ENCODE data around the gene NCF1.
"Not testable (repeated sequence)": the region's sequence is repeated elsewhere in the genome, so short reads cannot be mapped to it uniquely, and the experiment has no call there.

Gene NCF1

DNA sequence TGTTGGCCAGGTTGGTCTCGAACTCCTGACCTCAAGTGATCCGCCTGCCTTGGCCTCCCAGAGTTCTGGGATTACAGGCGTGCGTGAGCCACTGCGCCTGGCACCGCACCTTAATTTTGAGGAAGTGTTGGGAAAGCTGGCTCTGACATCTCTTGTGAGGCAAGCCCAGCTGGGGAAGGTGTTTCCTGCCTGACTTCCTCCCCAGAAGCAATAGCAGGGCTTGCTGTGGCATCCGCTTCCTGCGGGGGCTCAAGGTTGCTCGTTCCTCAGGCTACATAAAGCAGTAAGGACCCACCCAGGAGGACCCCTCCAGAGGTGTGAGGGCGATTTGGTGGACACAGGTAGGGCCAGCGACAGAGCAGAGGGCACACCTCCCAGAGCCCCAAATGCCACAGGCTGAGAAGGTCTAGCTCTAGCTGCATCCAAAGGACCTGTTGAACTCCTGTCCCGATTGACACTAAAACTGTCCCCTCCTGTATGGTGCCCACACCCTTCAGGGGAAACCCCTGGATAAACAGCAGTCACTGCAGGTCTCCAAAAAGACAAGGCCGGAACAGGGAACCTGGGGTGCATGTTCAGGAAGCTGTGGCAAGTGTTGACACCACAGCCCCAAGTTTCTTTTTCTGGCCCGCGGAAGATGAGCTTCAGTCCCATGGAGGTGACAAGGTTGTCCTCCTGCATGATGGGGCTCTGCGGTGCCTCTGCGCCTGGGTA, 8.4 kb upstream of the NCF1 start:
- H3K36me3 Mint-ChIP-seq (ENCODE audit: low read depth): not testable (repeated sequence)

DNA sequence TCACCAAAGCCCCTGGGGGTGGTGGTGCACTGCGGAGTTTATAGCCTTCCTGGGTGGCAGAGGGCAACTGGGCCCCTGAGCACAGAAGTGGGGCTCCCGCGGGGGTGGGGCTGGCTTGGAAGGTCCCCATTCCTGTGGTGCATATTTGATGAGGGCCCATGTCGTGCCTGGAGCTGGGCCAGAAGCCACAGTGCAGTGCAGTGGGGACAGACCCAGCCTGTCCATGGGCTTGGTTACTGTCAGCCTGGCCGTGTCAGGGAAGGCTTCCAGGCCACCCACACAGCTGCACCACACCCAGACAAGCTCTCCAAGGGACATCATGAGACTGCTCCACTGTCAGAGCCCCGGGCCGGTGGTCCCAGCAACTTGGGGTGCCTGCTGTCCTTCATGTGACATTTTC, 7.3 kb upstream of the NCF1 start:
- H3K9me3 Mint-ChIP-seq; H3K27me3 Mint-ChIP-seq (ENCODE audit: low read depth); H3K4me3 Mint-ChIP-seq; H3K4me1 Mint-ChIP-seq; H3K27ac Mint-ChIP-seq; H3K36me3 Mint-ChIP-seq (ENCODE audit: low read depth): not testable (repeated sequence)

More for the DNA sequence above, 8.4 kb upstream of the NCF1 start:
- not testable (repeated sequence) for H3K4me1 Mint-ChIP-seq; H3K4me3 Mint-ChIP-seq; H3K9me3 Mint-ChIP-seq; H3K27ac Mint-ChIP-seq; H3K27me3 Mint-ChIP-seq (ENCODE audit: low read depth)

DNA sequence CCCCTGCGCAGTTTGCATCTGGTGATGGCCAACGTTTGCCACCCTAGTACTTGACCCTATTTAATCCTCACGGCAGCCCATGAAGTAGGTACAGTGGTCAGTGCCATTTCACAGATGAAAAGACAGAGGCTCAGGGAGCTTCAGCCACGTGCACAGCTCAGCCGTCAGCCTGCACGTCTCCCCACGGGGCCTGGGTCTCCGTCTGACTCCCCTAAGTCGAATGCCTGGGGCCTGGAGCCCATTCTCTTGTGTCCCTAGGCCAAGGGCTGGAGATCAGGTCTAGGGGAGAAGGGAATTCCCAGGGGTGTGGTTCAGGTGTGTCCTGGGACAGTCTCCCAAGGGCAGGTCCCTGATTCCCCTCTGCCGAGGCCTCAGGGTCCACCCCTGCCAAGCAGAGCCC, 6.8 kb upstream of the NCF1 start:
- H3K4me3 Mint-ChIP-seq; H3K9me3 Mint-ChIP-seq; H3K36me3 Mint-ChIP-seq (ENCODE audit: low read depth); H3K4me1 Mint-ChIP-seq; H3K27ac Mint-ChIP-seq; H3K27me3 Mint-ChIP-seq (ENCODE audit: low read depth): not testable (repeated sequence)

DNA sequence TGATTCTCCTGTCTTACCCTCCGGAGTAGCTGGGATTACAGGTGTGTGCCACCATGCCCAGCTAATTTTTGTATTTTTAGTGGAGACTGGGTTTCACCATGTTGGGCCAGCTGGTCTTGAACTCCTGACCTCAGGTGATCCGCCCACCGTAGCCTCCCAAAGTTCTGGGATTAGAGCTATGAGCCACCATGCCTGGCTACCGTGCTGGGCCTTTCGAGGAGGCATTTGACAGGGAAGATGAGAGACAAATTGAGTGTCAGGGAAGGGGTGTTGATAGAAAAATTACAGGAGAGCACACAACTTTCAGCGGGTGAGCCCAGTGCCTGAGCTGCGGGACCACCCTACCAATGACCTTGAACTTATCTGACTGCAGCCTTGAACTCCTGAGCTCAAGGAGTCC, 3.7 kb upstream of the NCF1 start:
- H3K27me3 Mint-ChIP-seq (ENCODE audit: low read depth); H3K4me1 Mint-ChIP-seq; H3K4me3 Mint-ChIP-seq; H3K27ac Mint-ChIP-seq; H3K36me3 Mint-ChIP-seq (ENCODE audit: low read depth); H3K9me3 Mint-ChIP-seq: not testable (repeated sequence)

DNA sequence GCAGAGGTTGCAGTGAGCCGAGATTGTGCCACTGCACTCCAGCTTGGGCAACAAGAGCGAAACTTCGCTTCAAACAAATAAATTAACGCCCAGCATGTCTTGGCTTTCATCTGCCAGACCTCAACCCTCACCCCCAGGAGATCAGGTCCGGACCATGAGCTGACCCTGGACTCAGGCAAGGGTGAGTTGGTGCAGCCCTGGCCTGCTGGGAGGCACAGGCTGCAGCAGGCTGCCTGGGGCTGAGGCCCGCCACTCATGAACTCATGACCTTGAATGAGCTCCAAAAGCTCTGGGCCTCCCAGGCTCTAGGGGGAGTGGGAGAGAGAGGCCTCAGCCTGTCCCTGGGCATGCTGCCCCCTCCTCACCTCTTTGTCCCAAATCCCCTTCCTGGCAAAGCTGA, 1.7 kb upstream of the NCF1 start:
- H3K4me1 Mint-ChIP-seq; H3K27me3 Mint-ChIP-seq (ENCODE audit: low read depth); H3K36me3 Mint-ChIP-seq (ENCODE audit: low read depth); H3K27ac Mint-ChIP-seq; H3K4me3 Mint-ChIP-seq; H3K9me3 Mint-ChIP-seq: not testable (repeated sequence)

DNA sequence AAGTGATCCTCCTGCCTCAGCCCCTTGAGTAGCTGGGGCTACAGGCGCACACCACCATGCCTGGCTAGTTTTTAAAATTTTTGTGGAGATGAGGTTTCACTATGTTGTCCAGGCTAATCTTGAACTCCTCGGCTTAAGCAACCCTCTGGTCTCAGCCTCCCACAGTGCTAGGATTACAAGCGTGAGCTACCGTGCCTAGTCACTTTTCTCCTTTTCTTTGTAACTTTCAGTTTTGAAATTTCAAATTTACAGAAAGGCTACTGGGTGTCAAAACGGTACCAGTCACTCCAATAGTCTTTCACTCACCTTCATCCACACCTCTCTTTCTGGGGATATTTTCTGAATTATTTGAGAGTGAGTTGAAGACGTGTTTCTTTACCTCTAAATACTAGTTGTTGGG, 1.3 kb downstream of the NCF1 start:
- not testable (repeated sequence) for H3K36me3 Mint-ChIP-seq (ENCODE audit: low read depth); H3K27me3 Mint-ChIP-seq (ENCODE audit: low read depth)

DNA sequence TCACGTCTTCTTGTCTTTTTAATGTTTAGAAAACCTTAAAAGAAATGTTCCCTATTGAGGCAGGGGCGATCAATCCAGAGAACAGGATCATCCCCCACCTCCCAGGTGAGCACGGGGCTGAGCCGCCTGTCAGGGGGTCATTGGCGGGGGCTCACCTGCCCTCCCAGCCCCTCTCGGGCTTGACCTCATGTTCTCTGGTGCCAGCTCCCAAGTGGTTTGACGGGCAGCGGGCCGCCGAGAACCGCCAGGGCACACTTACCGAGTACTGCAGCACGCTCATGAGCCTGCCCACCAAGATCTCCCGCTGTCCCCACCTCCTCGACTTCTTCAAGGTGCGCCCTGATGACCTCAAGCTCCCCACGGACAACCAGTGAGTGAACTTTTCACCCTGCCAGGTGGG, 5.2 kb downstream of the NCF1 start:
- not testable (repeated sequence) for H3K4me1 Mint-ChIP-seq; H3K27me3 Mint-ChIP-seq (ENCODE audit: low read depth); H3K27ac Mint-ChIP-seq; H3K36me3 Mint-ChIP-seq (ENCODE audit: low read depth); H3K9me3 Mint-ChIP-seq; H3K4me3 Mint-ChIP-seq

More for the DNA sequence above, 1.3 kb downstream of the NCF1 start:
- not testable (repeated sequence) for H3K4me1 Mint-ChIP-seq, H3K27ac Mint-ChIP-seq, H3K4me3 Mint-ChIP-seq, H3K9me3 Mint-ChIP-seq

DNA sequence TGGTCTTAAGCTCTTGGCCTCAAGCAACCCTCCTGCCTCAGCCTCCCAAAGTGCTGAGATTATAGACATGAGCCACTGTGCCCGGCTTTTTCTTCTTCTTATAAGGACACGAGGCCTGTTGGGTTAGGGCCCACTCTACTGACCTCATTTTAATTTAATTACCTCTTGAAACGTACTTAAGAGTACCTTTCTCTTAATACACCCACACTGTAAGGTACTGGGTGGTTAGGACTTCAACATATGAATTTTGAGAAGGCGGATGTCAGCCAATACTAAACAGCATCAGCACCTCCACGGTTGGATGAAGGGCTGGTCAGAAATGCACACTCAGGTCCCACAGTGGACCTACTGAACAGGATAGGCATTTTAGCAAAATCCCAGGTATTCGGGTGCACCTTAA, 7.9 kb downstream of the NCF1 start:
- not testable (repeated sequence) for H3K4me1 Mint-ChIP-seq; H3K36me3 Mint-ChIP-seq (ENCODE audit: low read depth); H3K4me3 Mint-ChIP-seq; H3K27me3 Mint-ChIP-seq (ENCODE audit: low read depth); H3K9me3 Mint-ChIP-seq; H3K27ac Mint-ChIP-seq

DNA sequence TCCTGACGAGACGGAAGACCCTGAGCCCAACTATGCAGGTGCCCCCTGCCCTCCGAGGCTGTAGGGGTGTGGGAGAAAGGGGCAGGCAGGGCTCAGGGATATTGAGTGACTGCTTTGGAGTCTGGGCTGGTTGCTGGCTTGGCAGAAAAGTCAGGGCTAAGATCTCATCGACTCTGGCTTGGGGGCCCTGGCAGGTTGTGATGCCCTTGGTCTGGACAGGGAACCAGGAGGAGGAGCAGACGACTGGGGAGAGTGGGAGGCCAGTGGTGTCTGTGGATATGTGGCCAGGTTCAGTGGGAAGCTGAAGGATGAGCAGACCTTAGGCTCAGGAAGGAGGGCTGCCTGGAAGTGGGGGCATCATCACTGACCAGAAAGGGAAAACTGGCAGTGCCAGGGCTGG, 9.8 kb downstream of the NCF1 start:
- not testable (repeated sequence) for H3K9me3 Mint-ChIP-seq; H3K27me3 Mint-ChIP-seq (ENCODE audit: low read depth); H3K4me3 Mint-ChIP-seq; H3K27ac Mint-ChIP-seq; H3K4me1 Mint-ChIP-seq; H3K36me3 Mint-ChIP-seq (ENCODE audit: low read depth)

DNA sequence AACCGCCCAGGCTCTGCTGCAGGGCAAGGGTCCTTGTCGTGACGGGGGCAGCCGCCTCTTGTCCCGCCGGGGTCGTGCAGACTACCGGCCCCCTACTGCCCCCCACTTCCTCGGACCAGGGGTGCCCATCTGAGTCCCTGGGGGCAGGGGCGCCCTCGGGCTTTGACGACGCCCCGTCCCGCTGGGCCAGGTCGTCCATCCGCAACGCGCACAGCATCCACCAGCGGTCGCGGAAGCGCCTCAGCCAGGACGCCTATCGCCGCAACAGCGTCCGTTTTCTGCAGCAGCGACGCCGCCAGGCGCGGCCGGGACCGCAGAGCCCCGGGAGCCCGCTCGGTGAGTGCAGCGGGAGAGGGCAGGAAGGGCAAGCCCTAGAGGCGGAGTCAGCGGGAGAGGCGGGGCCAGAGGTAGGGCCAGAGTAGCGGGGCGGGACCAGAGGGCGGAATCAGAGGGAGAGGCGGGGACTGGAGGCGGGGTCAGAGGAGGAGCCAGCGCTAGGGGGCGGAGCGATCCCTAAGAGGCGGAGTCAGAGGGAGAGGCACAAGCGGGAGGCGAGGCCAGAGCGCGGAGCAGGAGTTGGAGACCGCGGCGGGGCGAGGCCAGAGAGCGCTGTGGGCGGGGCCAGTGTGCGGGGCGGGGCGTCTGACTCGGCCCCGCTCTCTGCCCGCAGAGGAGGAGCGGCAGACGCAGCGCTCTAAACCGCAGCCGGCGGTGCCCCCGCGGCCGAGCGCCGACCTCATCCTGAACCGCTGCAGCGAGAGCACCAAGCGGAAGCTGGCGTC, 14.7 kb downstream of the NCF1 start:
- not testable (repeated sequence) for H3K36me3 Mint-ChIP-seq (ENCODE audit: low read depth); H3K27me3 Mint-ChIP-seq (ENCODE audit: low read depth); H3K4me1 Mint-ChIP-seq; H3K27ac Mint-ChIP-seq; H3K9me3 Mint-ChIP-seq
- H3K4me3 Mint-ChIP-seq: peak overlapping the region; percentile 55 to 69 (median 63)

DNA sequence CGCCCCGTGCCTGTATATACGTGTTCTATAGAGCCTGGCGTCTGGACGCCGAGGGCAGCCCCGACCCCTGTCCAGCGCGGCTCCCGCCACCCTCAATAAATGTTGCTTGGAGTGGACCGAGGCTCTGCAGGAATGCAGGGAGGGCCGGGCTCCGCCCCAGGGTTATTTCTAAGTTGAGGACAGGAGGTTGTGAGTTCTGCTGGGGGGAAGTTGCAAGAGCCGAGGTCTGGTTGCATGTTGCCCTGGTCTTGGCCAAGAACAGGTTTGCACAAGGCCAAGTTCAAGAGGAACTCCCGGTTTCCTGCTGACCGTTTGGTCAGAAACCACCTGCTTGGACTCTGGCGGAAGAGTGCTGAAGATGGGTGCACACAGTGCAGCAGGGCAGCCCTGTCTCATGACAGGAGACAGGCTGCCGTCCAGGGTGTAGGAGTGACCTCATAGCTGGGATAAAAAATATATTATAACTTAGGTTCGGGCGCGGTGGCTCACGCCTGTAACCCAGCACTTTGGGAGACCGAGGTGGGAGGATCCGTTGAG, 15.5 kb downstream of the NCF1 start:
- H3K4me3 Mint-ChIP-seq; H3K27me3 Mint-ChIP-seq (ENCODE audit: low read depth); H3K27ac Mint-ChIP-seq; H3K4me1 Mint-ChIP-seq; H3K9me3 Mint-ChIP-seq; H3K36me3 Mint-ChIP-seq (ENCODE audit: low read depth): not testable (repeated sequence)

DNA sequence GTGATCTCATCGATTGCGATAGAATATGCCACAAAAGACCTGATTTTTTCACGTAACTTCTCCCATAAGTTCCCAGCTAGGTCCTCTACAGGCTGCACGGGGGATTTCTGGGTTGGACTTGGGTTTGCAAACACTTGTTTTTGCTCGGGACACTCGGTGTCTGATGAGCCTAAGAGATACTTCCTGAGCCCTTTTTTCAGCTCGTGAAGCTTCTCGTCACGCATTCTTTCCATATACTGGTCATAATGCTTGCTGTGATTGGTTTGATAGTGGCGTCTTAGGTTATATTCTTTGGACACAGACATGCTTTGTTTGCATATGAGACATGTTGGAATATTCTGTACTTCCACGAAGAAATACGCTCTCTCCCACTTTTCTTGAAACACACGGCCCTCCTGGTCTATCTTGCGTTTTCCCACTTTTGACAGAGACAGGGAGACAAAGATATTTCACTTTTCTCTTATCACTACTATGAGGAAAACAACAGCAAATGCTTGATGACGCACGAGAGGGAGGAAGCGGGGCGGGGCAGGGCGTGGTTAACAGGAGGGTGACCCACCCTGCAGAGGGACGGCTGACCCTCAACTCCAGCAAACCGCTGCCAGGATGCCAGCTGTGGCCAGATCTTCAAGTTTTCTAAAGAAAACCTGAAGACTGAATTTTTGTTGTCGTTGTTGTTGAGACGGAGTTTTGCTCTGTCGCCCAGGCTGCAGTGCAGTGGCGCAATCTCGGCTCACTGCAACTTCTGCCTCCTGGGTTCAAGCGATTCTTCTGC, 24.2 kb downstream of the NCF1 start:
- H3K4me1 Mint-ChIP-seq, H3K27ac Mint-ChIP-seq: not testable (repeated sequence)

DNA sequence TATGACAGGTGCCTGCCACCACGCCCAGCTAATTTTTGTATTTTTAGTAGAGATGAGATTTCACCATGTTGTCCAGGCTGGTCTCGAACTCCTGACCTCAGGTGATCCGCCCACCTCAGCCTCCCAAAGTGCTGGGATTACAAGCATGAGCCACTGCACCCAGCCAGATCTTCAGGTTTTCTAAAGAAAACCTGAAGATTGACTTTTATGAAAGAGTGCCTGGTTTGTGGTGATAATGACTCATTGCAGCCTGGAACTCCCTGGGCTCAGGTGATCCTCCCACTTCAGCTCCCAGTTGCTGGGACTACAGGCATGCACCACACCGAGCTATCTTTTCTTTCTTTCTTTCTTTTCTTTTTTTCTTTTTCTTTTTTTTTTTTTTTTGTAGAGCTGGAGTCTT, 24.8 kb downstream of the NCF1 start:
- not testable (repeated sequence) for H3K27ac Mint-ChIP-seq; H3K9me3 Mint-ChIP-seq; H3K4me1 Mint-ChIP-seq; H3K4me3 Mint-ChIP-seq; H3K27me3 Mint-ChIP-seq (ENCODE audit: low read depth); H3K36me3 Mint-ChIP-seq (ENCODE audit: low read depth)

More for the DNA sequence above, 24.2 kb downstream of the NCF1 start:
- H3K27me3 Mint-ChIP-seq (ENCODE audit: low read depth); H3K4me3 Mint-ChIP-seq; H3K9me3 Mint-ChIP-seq; H3K36me3 Mint-ChIP-seq (ENCODE audit: low read depth): not testable (repeated sequence)

DNA sequence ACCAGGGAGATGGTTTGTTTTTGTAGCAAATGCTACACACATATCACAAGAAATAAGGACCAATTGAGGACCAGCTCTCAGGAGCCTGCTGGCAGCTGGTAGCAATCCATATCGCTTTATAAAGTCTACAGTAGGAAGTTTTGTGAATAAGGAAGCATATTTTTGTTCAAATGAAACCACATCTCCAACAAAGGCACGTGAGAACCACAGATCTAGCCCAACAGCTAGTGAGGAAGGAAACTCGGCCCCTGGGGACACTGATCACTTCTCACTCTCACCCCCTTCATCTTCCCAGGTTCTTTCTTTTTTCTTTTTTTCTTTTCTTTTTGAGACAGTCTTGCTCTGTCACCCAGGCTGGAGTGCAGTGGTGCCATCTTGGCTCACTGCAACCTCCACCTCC, 42.1 kb downstream of the NCF1 start:
- not testable (repeated sequence) for H3K4me3 Mint-ChIP-seq; H3K9me3 Mint-ChIP-seq; H3K36me3 Mint-ChIP-seq (ENCODE audit: low read depth); H3K4me1 Mint-ChIP-seq; H3K27me3 Mint-ChIP-seq (ENCODE audit: low read depth); H3K27ac Mint-ChIP-seq

DNA sequence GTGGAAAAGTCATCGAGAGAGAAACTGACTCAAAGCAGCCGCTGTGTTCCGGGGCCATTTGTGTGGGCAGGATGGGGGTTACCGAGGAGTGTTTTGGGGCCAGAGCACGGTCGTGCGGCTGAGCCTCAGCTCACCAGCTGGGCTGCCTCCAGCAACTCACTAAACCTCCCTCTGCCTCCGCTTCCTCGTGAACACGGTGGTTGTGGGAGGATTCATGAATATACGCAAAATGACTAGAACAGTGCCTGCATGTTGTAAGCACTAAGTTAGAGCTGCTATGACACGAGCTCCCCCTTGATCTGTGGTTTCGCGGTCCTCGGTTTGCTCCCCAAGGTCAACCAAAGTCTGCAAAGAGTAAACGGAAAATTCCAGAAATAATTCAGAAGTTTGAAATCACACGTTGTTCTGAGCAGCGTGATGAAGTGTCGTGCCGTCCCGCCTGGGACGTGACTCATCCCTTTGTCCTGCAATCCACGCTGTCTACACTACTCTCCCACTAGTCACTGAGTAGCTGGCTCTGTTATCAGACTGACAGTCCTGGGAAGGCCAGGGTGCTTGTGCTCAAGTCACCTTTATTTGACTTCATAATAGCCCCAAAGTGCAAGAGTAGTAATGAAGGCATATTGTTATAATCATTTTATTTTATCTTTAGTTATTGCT, 46.5 kb downstream of the NCF1 start:
- H3K36me3 Mint-ChIP-seq (ENCODE audit: low read depth); H3K9me3 Mint-ChIP-seq; H3K4me1 Mint-ChIP-seq; H3K4me3 Mint-ChIP-seq; H3K27ac Mint-ChIP-seq; H3K27me3 Mint-ChIP-seq (ENCODE audit: low read depth): not testable (repeated sequence)
